Neural cell (in vitro differentiated cells): Measurements from ENCODE around the gene PPFIA1.

Experiments used
- CTCF ChIP-seq: fragments of 450-650 bp; IDR thresholded peaks from 2 replicates; pipeline ENCODE4 v1.5.1; 2014; ENCODE audit warnings: antibody characterized with exemption, mild to moderate bottlenecking, moderate library complexity; ENCODE audit not compliant: poor library complexity, severe bottlenecking
- EZH2 ChIP-seq: fragments of 200-600, 300-800 bp; shearing (Covaris generic), sonication (generic); IDR thresholded peaks from 2 replicates; pipeline ENCODE4 v1.6.1; 2014; ENCODE audit warnings: antibody characterized with exemption, low read length, borderline replicate concordance, mild to moderate bottlenecking; ENCODE audit not compliant: insufficient read depth, poor library complexity, severe bottlenecking
- POLR2AphosphoS5 ChIP-seq: IDR thresholded peaks from 2 replicates; pipeline ENCODE4 v1.6.1; 2012
- RAD21 ChIP-seq: fragments of 450-650 bp; conservative IDR thresholded peaks from 2 replicates; pipeline ENCODE4 v1.6.1; 2014; ENCODE audit warnings: antibody characterized with exemption, mild to moderate bottlenecking, moderate library complexity

- TF ChIP-seq CTCF (no peak), EZH2 (no peak), RAD21 (no peak), POLR2AphosphoS5 (no peak)
These were observed 89.7 kb downstream of the PPFIA1 start for GRCh38 chr11:70360211-70360610.
